ENCODE results near the gene FBXO5.

- no peak for TF ChIP-seq EZH2 (IDR thresholded peaks at IDR 0.05; ENCODE audit: insufficient read depth, poor library complexity, severe bottlenecking)
- no peak for TF ChIP-seq EZH2phosphoT487 (IDR thresholded peaks at IDR 0.05; ENCODE audit: insufficient read depth, low read depth)
These were observed 30.0 kb upstream of the FBXO5 start for GRCh38 chr6:153012856-153013255.

Data from GM23248 (cell line).